ENCODE measurements around the gene HSD17B7. TPM values are rescaled to one million over a fixed set of nuclear protein-coding genes. Genes with fewer than 3 reads are reported as not detected.

HSD17B7 gene
- total and polyA plus RNA-seq, 2 donors (not counting 1 experiment from before 2014, with no cell fraction given), result 38.9 to 41.5 TPM

DNA sequence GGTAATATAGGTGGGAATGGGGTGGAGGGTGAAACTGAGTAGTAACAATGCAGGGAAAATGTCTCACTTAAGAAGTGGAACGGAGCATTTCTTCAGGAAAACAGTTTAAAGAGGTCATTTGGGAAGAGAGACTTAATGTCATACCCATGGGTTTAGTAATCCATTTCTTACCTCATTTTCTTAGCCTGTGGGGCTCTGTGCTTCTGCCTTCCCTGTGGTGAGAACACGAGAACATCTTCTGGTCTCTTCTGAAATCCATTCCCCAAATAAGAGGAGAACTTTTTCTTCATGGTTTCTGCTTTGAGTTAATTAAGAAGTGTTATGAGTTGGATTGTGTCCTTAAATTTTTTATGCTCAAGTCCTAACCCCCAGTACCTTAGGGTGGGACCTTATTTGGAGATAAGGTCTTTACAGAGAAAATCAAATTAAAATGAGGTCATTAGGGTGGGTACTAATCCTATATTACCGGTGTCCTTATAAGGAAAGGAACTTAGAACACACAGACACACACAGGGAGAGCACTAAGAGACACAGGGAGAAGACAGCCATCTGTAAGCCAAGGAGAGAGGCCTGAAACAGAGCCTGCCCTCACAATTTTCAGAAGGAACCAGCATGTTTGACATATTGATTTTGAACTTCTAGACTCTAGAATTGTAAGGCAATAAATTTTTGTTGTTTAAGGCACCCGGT lies 65.1 kb downstream of the HSD17B7 start:
- Histone ChIP-seq H3K36me3 (replicated peaks in 1 of 2; ENCODE audit: control extremely low read depth in 1 of 2, control insufficient read depth in 1 of 2, extremely low read depth in 1 of 2, insufficient read depth in 2 of 2, low read length in 1 of 2) (no peaks in the 10 kb centered on the region), H3K79me2 (ENCODE audit: control insufficient read depth, insufficient read depth, low read length) (no peaks in the 10 kb centered on the region), H2AFZ (ENCODE audit: insufficient read depth, low read depth, low read length, poor library complexity, severe bottlenecking) (no peak overlapping the region), H3K4me1 (ENCODE audit: control insufficient read depth in 2 of 2, insufficient read depth in 2 of 2, low read length in 2 of 2) (no peaks in the 10 kb centered on the region), H3K4me2 (replicated peaks; ENCODE audit: low read depth, low read length, poor library complexity, severe bottlenecking) (no peak overlapping the region), H4K20me1 (ENCODE audit: control insufficient read depth, insufficient read depth, low read length, poor library complexity, severe bottlenecking) (no peaks in the 10 kb centered on the region), H3K9me3 (ENCODE audit: control extremely low read depth in 1 of 3, control insufficient read depth in 2 of 3, insufficient read depth in 1 of 3, low read length in 2 of 3) (no peaks in the 10 kb centered on the region), H3K27me3 (replicated peaks in 1 of 4; ENCODE audit: control extremely low read depth in 1 of 4, control insufficient read depth in 3 of 4, insufficient read depth in 4 of 4, low read length in 3 of 4) (peaks cover 0 to 4% (median 0%) of the 10 kb centered on the region in 4 experiments), H3K9ac (ENCODE audit: low read length) (no peak overlapping the region), H3K4me3 (ENCODE audit: control extremely low read depth in 1 of 5, extremely low read depth in 1 of 5, insufficient read depth in 1 of 5, low read depth in 2 of 5, low read length in 4 of 5) (no peak overlapping the region), H3K27ac (ENCODE audit: low read length in 2 of 2) (no peak overlapping the region)
- H3K4me1 Mint-ChIP-seq, result no peaks in the 10 kb centered on the region
- CTCF ChIA-PET, result interaction anchor here (1.7 to 5.5 kb wide), 4 partner anchors 8 to 460 kb away, joined by 3 to 77 read pairs (median 24); no protein-coding TSS in a partner anchor
- no peak overlapping the region for H3K4me3 Mint-ChIP-seq
- POLR2A ChIA-PET, result no interaction called here
- ATAC-seq (ENCODE audit: low read depth) (no peak), DNase-seq (no peak)
- 60% methylated on average over 1 of the region's 4 CpGs for WGBS (ENCODE audit: insufficient coverage)
- H3K27me3 Mint-ChIP-seq, result peaks cover 6% of the 10 kb centered on the region
- intact Hi-C loops (cut with micrococcal nuclease), result no loop called here
- no peak overlapping the region for H3K27ac Mint-ChIP-seq
- TF ChIP-seq EZH2 (IDR thresholded peaks at IDR 0.05; ENCODE audit: borderline replicate concordance, insufficient read depth, low read depth, low read length, poor library complexity, severe bottlenecking), result no peak
- TF ChIP-seq, protein P1, sequence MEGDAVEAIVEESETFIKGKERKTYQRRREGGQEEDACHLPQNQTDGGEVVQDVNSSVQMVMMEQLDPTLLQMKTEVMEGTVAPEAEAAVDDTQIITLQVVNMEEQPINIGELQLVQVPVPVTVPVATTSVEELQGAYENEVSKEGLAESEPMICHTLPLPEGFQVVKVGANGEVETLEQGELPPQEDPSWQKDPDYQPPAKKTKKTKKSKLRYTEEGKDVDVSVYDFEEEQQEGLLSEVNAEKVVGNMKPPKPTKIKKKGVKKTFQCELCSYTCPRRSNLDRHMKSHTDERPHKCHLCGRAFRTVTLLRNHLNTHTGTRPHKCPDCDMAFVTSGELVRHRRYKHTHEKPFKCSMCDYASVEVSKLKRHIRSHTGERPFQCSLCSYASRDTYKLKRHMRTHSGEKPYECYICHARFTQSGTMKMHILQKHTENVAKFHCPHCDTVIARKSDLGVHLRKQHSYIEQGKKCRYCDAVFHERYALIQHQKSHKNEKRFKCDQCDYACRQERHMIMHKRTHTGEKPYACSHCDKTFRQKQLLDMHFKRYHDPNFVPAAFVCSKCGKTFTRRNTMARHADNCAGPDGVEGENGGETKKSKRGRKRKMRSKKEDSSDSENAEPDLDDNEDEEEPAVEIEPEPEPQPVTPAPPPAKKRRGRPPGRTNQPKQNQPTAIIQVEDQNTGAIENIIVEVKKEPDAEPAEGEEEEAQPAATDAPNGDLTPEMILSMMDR (IDR thresholded peaks at IDR 0.05), result no peak
- H3K9me3 Mint-ChIP-seq (ENCODE audit: insufficient read depth), result no peaks in the 10 kb centered on the region

DNA sequence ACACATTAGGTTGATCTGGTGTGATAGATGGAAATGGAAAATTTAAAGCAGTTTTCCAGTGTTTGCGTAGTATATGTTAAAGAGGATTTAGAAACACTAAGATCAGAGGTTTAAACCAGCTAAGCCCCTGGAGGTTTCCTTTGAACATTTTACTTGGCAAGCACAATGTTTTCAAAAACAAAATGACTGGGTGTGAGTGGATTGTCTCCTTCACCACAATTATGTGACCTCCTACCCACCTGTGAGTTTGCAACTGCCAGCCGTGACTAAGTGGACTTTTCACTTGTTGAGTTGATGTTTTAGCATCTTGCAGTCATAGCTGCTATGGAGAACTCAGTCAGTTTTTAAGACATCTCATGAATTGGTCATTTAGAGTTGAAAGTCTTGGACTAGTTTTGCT lies 65.8 kb downstream of the HSD17B7 start:
- Histone ChIP-seq H3K4me1 (ENCODE audit: control insufficient read depth in 2 of 2, insufficient read depth in 2 of 2, low read length in 2 of 2) (no peaks in the 10 kb centered on the region), H3K27ac (ENCODE audit: low read length in 2 of 2) (no peak overlapping the region), H3K9me3 (ENCODE audit: control extremely low read depth in 1 of 3, control insufficient read depth in 2 of 3, insufficient read depth in 1 of 3, low read length in 2 of 3) (no peaks in the 10 kb centered on the region), H3K4me3 (ENCODE audit: control extremely low read depth in 1 of 5, extremely low read depth in 1 of 5, insufficient read depth in 1 of 5, low read depth in 2 of 5, low read length in 4 of 5) (no peak overlapping the region), H3K4me2 (replicated peaks; ENCODE audit: low read depth, low read length, poor library complexity, severe bottlenecking) (no peak overlapping the region), H3K27me3 (replicated peaks in 1 of 4; ENCODE audit: control extremely low read depth in 1 of 4, control insufficient read depth in 3 of 4, insufficient read depth in 4 of 4, low read length in 3 of 4) (peaks cover 0 to 4% (median 0%) of the 10 kb centered on the region in 4 experiments), H2AFZ (ENCODE audit: insufficient read depth, low read depth, low read length, poor library complexity, severe bottlenecking) (no peak overlapping the region), H3K79me2 (ENCODE audit: control insufficient read depth, insufficient read depth, low read length) (no peaks in the 10 kb centered on the region), H4K20me1 (ENCODE audit: control insufficient read depth, insufficient read depth, low read length, poor library complexity, severe bottlenecking) (no peaks in the 10 kb centered on the region), H3K36me3 (replicated peaks in 1 of 2; ENCODE audit: control extremely low read depth in 1 of 2, control insufficient read depth in 1 of 2, extremely low read depth in 1 of 2, insufficient read depth in 2 of 2, low read length in 1 of 2) (no peaks in the 10 kb centered on the region), H3K9ac (ENCODE audit: low read length) (no peak overlapping the region)
- ChIA-PET CTCF (interaction anchor here (2.3 to 5.5 kb wide), 2 partner anchors 8 to 460 kb away, joined by 12 to 37 read pairs; no protein-coding TSS in a partner anchor), POLR2A (no interaction called here)
- intact Hi-C loops (cut with micrococcal nuclease), result no loop called here
- no peak for TF ChIP-seq EZH2 (IDR thresholded peaks at IDR 0.05; ENCODE audit: borderline replicate concordance, insufficient read depth, low read depth, low read length, poor library complexity, severe bottlenecking)
- TF ChIP-seq, protein P1 (IDR thresholded peaks at IDR 0.05), result no peak
- no peak for DNase-seq
- no peaks in the 10 kb centered on the region for H3K4me1 Mint-ChIP-seq
- no peak for ATAC-seq (ENCODE audit: low read depth)
- 80% methylated on average over 1 of the region's 2 CpGs for WGBS (ENCODE audit: insufficient coverage)
- H3K27ac Mint-ChIP-seq, result no peak overlapping the region
- H3K9me3 Mint-ChIP-seq (ENCODE audit: insufficient read depth), result no peaks in the 10 kb centered on the region
- H3K4me3 Mint-ChIP-seq, result no peak overlapping the region
- peaks cover 7% of the 10 kb centered on the region for H3K27me3 Mint-ChIP-seq

All from B cell (primary cell).